IMR-90 (cell line): Measurements from ENCODE around the gene DISC1. TPM values are rescaled to one million over a fixed set of nuclear protein-coding genes. Genes with fewer than 3 reads are reported as not detected.

Experiments
- ATAC-seq: fragments of 200-7000 bp; cut with Tn5 transposase; 2 replicates; pipeline ENCODE4 v1.9.1; 2020; ENCODE audit warnings: low read depth, mild to moderate bottlenecking, moderate library complexity
- BruUV-seq: library from RNA; stranded (reverse); fragments of 400-500 nt; replicated peaks from 2 replicates; lab custom pipeline; 2021; lab: Mats Ljungman, UMichigan
- CTCF ChIA-PET: fragments of 300-600 bp; formaldehyde crosslinking; extraction: SDS; loops from one replicate; lab custom pipeline; 2021; ENCODE audit warnings: antibody characterized with exemption; lab: Yijun Ruan, JAX
- POLR2A ChIA-PET: fragments of 300-600 bp; sonication (Branson Sonifier 250); formaldehyde crosslinking; loops from one replicate; lab custom pipeline; 2022; ENCODE audit warnings: antibody characterized with exemption; ENCODE audit not compliant: unreplicated experiment; lab: Charles Lee
- DNase-seq: peaks from one replicate; pipeline ENCODE4 v3.0.0; 2013
- H2AFZ ChIP-seq: replicated peaks from 2 replicates; pipeline ENCODE3; 2013; ENCODE audit warnings: low read length, mild to moderate bottlenecking; ENCODE audit not compliant: poor library complexity
- H2AK5ac ChIP-seq: 2 replicates; pipeline ENCODE4 v1.6.1; 2013; ENCODE audit warnings: low read depth, low read length, inconsistent platforms
- H2AK9ac ChIP-seq: replicated peaks from 2 replicates; pipeline ENCODE3; 2013; ENCODE audit warnings: mild to moderate bottlenecking, low read depth, low read length, moderate library complexity; ENCODE audit not compliant: poor library complexity
- H2BK120ac ChIP-seq: 2 replicates; pipeline ENCODE4 v1.6.1; 2013; ENCODE audit warnings: low read depth, low read length, inconsistent platforms
- H2BK15ac ChIP-seq: 3 replicates; pipeline ENCODE4 v1.6.1; 2013; ENCODE audit warnings: low read depth, low read length, inconsistent platforms
- H2BK20ac ChIP-seq: 2 replicates; pipeline ENCODE4 v1.6.1; 2013; ENCODE audit warnings: low read depth, mild to moderate bottlenecking, inconsistent platforms, low read length, moderate library complexity
- H2BK5ac ChIP-seq: 2 replicates; pipeline ENCODE4 v1.6.1; 2013; ENCODE audit warnings: mild to moderate bottlenecking, low read depth, low read length, inconsistent platforms; ENCODE audit not compliant: poor library complexity, severe bottlenecking
- H3K14ac ChIP-seq: replicated peaks from 2 replicates; pipeline ENCODE4 v1.6.1; 2013; ENCODE audit warnings: low read depth, low read length, inconsistent platforms
- H3K18ac ChIP-seq: 2 replicates; pipeline ENCODE4 v1.6.1; 2013; ENCODE audit warnings: low read depth, low read length, control low read depth
- H3K23ac ChIP-seq: 2 replicates; pipeline ENCODE4 v1.6.1; 2013; ENCODE audit warnings: low read depth, low read length, inconsistent platforms
- H3K27ac ChIP-seq: 2 replicates; pipeline ENCODE4 v1.5.1; 2013; ENCODE audit warnings: mild to moderate bottlenecking, control low read depth, low read length; ENCODE audit not compliant: insufficient read depth
- H3K27me3 ChIP-seq: 2 replicates; pipeline ENCODE4 v1.6.1; 2013; ENCODE audit warnings: low read length; ENCODE audit not compliant: control insufficient read depth, insufficient read depth
- H3K36me3 ChIP-seq: 2 replicates; pipeline ENCODE4 v1.6.1; 2013; ENCODE audit warnings: low read length, mixed read lengths; ENCODE audit not compliant: control insufficient read depth, insufficient read depth
- H3K4ac ChIP-seq: 2 replicates; pipeline ENCODE4 v1.6.1; 2013; ENCODE audit warnings: low read depth, low read length, inconsistent platforms
- H3K4me1 ChIP-seq: 2 replicates; pipeline ENCODE4 v1.6.1; 2013; ENCODE audit warnings: low read length, mixed read lengths; ENCODE audit not compliant: control insufficient read depth, insufficient read depth
- H3K4me2 ChIP-seq: 2 replicates; pipeline ENCODE4 v1.6.1; 2013; ENCODE audit warnings: low read depth, mild to moderate bottlenecking, control low read depth, low read length, moderate library complexity
- H3K4me3 ChIP-seq: 2 replicates; pipeline ENCODE4 v1.5.1; 2013; ENCODE audit warnings: low read depth, mild to moderate bottlenecking, control low read depth, low read length, moderate library complexity; ENCODE audit not compliant: insufficient read depth
- H3K56ac ChIP-seq: 2 replicates; pipeline ENCODE4 v1.6.1; 2013; ENCODE audit warnings: low read length, inconsistent platforms; ENCODE audit not compliant: insufficient read depth; ENCODE audit errors: extremely low read depth
- H3K79me1 ChIP-seq, 2 experiments: 2 replicates each; pipeline ENCODE4 v1.6.1; 2013; ENCODE audit warnings: low read length in 2 of 2, inconsistent platforms in 1 of 2, low read depth in 1 of 2
- H3K9ac ChIP-seq: 2 replicates; pipeline ENCODE4 v1.6.1; 2013; ENCODE audit warnings: low read depth, low read length, control low read depth
- H3K9me1 ChIP-seq: 2 replicates; pipeline ENCODE4 v1.6.1; 2013; ENCODE audit warnings: low read length, inconsistent platforms; ENCODE audit not compliant: insufficient read depth
- H3K9me3 ChIP-seq: 2 replicates; pipeline ENCODE4 v1.6.1; 2013; ENCODE audit warnings: low read length; ENCODE audit not compliant: control insufficient read depth, insufficient read depth
- H4K20me1 ChIP-seq: 2 replicates; pipeline ENCODE4 v1.6.1; 2013; ENCODE audit warnings: low read length, inconsistent platforms; ENCODE audit not compliant: insufficient read depth
- H4K5ac ChIP-seq: 2 replicates; pipeline ENCODE4 v1.6.1; 2013; ENCODE audit warnings: mild to moderate bottlenecking, low read depth, low read length, control low read depth
- H4K8ac ChIP-seq, 2 experiments: 2 replicates each; pipeline ENCODE4 v1.6.1; 2013; ENCODE audit warnings: low read depth in 2 of 2, low read length in 2 of 2, control low read depth in 1 of 2, inconsistent platforms in 1 of 2
- H4K91ac ChIP-seq: 2 replicates; pipeline ENCODE4 v1.6.1; 2013; ENCODE audit warnings: low read depth, low read length, inconsistent platforms; ENCODE audit not compliant: insufficient read depth
- CHD1 ChIP-seq: IDR thresholded peaks from 2 replicates; pipeline ENCODE4 v1.6.1; 2012; ENCODE audit warnings: low read depth, low read length, improper control_type of control experiment
- MAFK ChIP-seq: IDR thresholded peaks from 2 replicates; pipeline ENCODE4 v1.6.1; 2012; ENCODE audit warnings: low read depth, low read length, improper control_type of control experiment
- MAZ ChIP-seq: IDR thresholded peaks from 2 replicates; pipeline ENCODE4 v1.6.1; 2012; ENCODE audit warnings: low read depth, mild to moderate bottlenecking, low read length, improper control_type of control experiment, moderate library complexity, borderline replicate concordance
- NFE2L2 ChIP-seq: fragments of 150-350 bp; IDR thresholded peaks from 2 replicates; pipeline ENCODE4 v1.6.1; 2016; ENCODE audit warnings: low read depth, mild to moderate bottlenecking, low read length
- WGBS, 2 experiments: methylation state at CpG; one replicate each; pipeline versions ENCODE4 v1.1.5 to v1.1.7; 2013; ENCODE audit warnings: missing lambda C conversion rate in 2 of 2; ENCODE audit not compliant: insufficient read length in 1 of 2; ENCODE audit errors: extremely low coverage in 2 of 2; 5-methylcytosine and 5-hydroxymethylcytosine counted together
- dilution Hi-C: fragments of 300-500 bp; cut with HindIII; formaldehyde crosslinking; loops from one replicate; pipeline ENCODE4 v1.14.3; 2018; ENCODE audit warnings: low sequenced_read_pairs; ENCODE audit not compliant: unreplicated experiment
- in situ Hi-C: fragments of 300-500 bp; cut with MboI; formaldehyde crosslinking; loops from 3 replicates; pipeline ENCODE4 v1.14.3; 2019; ENCODE audit warnings: low sequenced_read_pairs, inconsistent platforms, mixed read lengths
- intact Hi-C: fragments of 100-400 bp; cut with micrococcal nuclease; formaldehyde crosslinking; loops from 2 replicates; pipeline ENCODE4 v1.10.0; 2022
- polyA plus RNA-seq, 3 experiments: library from polyadenylated mRNA; depleted of rRNA; stranded (reverse); fragments of >200 nt; gene quantifications; 2 replicates each; pipeline ENCODE4 v1.2.3, GENCODE V29; 2012; ENCODE audit warnings: low replicate concordance in 1 of 3
- total RNA-seq: library from RNA; depleted of rRNA; stranded (reverse); fragments of >200 nt; gene quantifications from 2 replicates; pipeline ENCODE4 v1.2.3, GENCODE V29; 2012
- TF ChIP-seq, protein P1 (sequence below): fragments of 150-350 bp; IDR thresholded peaks from 2 replicates; pipeline ENCODE4 v1.6.1; 2017; ENCODE audit warnings: mild to moderate bottlenecking, antibody characterized with exemption, low read length, low read depth

Gene DISC1
- total and polyA plus RNA-seq, 2 of the 4 experiments (the other 2 are of a cell fraction): 2.2 to 7.0 TPM

DNA sequence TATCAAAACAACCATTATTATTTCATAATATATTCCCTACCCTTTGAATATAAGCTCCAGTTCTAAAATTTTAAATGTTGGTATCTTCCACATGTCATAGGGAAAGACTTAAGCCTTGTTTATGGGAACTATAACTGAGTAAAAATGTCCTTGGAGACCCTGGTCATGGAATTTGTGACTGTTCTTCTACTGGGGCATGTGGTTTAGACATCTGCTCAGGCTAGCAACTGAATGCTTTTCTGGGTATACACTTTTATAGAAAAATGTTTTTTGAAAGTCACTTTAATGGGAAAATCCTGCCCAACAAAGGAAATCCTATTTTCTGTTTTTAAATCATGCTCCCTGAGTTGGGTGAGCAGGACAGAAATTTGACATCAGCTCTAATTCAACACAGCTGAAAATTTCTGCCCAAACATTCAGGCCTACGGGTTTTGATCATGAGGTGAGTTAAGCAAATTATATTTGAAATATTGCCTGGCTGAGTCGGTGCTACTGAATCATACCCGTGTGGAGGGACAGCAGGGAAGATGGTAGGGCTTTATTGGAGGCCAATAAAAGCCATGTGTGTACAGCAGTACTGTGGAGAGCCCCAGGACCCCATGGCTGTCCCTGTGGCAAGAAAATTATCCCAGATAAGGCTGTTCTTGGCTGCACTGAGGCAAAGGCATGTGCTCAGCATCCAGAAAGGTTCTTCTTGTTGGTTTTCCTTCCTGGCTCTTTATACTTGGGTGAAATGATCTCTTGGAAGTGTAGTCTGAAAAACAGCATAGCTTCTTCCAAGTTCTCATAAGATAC, 391.8 kb downstream of the DISC1 start:
- Histone ChIP-seq H2AK5ac (no peak overlapping the region), H3K18ac (no peak overlapping the region), H3K4ac (no peak overlapping the region), H3K4me1 (peaks cover 7% of the 10 kb centered on the region), H3K27me3 (no peaks in the 10 kb centered on the region), H3K9me3 (no peaks in the 10 kb centered on the region), H4K91ac (no peak overlapping the region), H2BK120ac (no peak overlapping the region), H2AFZ (no peak overlapping the region), H3K9me1 (no peaks in the 10 kb centered on the region; the same call in 1 of the 2 replicates), H3K36me3 (no peaks in the 10 kb centered on the region), H2BK15ac (no peak overlapping the region), H2BK5ac (no peak overlapping the region), H4K8ac (no peak overlapping the region), H4K20me1 (no peaks in the 10 kb centered on the region), H2BK20ac (no peak overlapping the region), H3K56ac (no peak overlapping the region), H4K5ac (no peak overlapping the region), H3K79me1 (no peaks in the 10 kb centered on the region), H3K9ac (no peak overlapping the region), H3K4me2 (no peak overlapping the region), H3K23ac (no peak overlapping the region), H3K27ac (no peak overlapping the region), H3K4me3 (no peak overlapping the region), H2AK9ac (no peak overlapping the region), H3K14ac (no peak overlapping the region)
- dilution Hi-C loops: no loop called here
- ATAC-seq (no peak), DNase-seq (no peak)
- TF ChIP-seq CHD1 (no peak), MAFK (no peak), NFE2L2 (no peak), MAZ (no peak)
- TF ChIP-seq, protein P1, sequence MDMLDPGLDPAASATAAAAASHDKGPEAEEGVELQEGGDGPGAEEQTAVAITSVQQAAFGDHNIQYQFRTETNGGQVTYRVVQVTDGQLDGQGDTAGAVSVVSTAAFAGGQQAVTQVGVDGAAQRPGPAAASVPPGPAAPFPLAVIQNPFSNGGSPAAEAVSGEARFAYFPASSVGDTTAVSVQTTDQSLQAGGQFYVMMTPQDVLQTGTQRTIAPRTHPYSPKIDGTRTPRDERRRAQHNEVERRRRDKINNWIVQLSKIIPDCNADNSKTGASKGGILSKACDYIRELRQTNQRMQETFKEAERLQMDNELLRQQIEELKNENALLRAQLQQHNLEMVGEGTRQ: no peak
- BruUV-seq: no TSS peak
- intact Hi-C loops: loop anchor here (10.0 kb wide), 1 partner anchor 606 kb away; no protein-coding TSS in a partner anchor
- in situ Hi-C loops: loop anchor here (10.0 kb wide), 1 partner anchor 596 kb away; no protein-coding TSS in a partner anchor
- POLR2A ChIA-PET: no interaction called here
- WGBS, 2 experiments: no CpG with 5 or more reads among the region's 3 CpGs
- CTCF ChIA-PET: no interaction called here
